GM12872 (cell line): ENCODE data around the gene MRE11.

Experiments
- CTCF ChIP-seq: IDR thresholded peaks from 3 replicates; pipeline ENCODE4 v1.5.1; 2011; ENCODE audit warnings: low read depth, mild to moderate bottlenecking, low read length, moderate library complexity; ENCODE audit not compliant: insufficient read depth

The MRE11 gene

DNA sequence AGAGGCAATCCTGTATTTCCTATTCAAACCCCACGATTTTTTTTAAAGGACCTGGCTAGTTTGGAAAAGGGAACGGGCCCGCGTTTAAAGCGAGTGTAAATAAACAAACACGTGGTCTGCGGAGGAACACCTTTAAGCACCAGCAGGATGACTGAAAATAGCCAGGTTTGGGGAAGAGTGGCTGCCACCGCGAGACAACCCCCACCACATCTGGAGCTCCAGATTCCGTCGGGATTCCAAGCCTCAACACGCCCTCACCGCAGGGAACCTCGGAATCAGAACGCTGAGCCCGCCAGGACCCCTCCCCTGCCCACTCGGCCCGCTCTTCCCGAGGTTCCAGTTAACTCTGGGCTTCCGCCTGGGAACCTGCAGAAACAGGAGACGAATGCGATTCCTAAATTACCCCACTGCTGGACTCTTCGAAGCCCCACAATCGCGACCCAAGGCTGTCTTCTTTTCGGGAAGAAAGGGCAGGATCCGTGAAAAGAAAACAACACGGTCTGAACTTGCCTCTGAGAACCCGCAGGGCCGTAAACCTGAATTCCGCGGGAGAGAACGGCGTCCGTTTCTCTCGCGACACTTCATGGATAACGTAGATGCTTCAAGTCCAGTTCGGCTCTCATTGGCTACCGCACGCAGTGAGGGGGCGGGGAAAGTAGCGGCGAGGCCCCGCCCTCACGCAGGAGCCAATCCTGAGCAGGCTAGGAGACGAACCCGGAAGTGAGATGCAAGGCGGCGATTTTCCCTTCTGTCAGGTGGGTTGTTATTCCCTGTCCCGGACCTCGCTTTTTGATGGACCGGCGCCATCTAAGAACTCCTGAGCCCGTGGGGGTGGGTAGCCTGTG is at the start of gene MRE11, which contains the start of gene ANKRD49:
Gene MRE11, minus strand, starts transcription at position 564 of the 845 bp plus-strand sequence. CDS start 1,043 bp downstream, outside the sequence.
Gene ANKRD49, plus strand, starts transcription at position 704 of the 845 bp plus-strand sequence. CDS start 2,710 bp downstream, outside the sequence.
- no peak for TF ChIP-seq CTCF

GRCh38 chr11:94539420-94539819 is 45.8 kb upstream of the MRE11 start:
- TF ChIP-seq CTCF, result no peak

GRCh38 chr11:94537031-94537600 is 43.5 kb upstream of the MRE11 start:
- TF ChIP-seq CTCF, result no peak

DNA sequence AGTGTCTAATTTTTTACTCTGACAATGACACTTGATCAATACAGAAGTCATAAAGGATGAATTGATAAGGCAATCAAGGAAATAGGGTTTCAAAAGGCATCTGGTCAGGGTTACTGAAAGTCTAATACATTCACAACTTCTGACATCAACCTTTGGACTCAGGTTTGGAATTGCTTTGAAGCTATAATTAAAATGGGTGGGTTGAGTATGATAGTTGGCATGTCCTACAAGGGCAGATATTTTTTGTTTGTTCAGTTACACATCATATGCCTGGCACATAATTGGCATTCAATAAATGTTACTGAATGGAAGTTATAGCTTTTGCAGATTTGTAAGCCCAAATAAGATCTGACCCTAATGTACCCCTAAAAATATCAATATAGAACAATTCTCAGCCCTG is 42.7 kb upstream of the MRE11 start:
- no peak for TF ChIP-seq CTCF

DNA sequence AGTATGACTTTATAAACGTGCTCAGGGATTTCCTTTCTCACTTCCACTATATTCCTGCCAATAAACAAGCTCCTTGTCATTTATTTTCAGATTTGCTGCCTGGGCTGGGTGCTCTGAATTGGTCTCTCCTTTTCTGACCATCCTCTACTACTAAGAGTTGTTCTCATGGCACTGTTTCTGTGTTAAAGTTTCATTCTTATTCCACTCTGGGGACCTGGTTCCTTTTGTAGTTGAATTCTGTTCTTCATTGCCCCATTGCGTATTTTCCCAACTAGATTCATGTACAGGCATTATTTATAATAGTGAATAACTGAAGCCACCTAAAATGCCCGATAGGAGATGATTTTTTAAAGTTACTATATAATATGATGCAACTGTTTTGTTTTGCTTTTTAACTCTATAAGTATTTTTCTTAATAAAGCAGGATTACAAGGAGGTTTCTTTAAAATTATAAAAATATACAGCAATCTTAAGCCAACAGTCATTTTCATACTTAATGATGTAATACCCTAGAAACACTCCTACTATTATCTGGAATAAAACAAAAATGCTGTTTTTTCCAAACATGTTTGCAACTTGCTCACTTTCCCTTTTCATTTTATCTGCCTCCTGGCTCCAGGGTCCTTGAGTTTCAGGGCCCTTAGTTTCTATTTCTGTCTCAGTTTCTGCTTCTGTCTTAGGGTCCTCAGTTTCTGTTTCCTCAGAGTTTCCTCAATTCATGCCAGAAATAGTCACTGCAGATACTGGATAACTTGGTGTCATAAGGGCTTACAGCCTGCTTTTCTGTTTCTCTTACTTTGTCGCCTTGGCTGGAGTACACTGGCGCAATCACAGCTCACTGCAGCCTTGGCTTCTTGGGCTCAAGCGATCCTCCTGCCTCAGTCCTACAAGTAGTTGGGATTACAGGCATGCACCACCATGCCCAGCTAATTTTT is 40.3 kb upstream of the MRE11 start:
- TF ChIP-seq CTCF, result no peak

- no peak for TF ChIP-seq CTCF
These were observed 39.6 kb upstream of the MRE11 start for GRCh38 chr11:94533206-94533605.

GRCh38 chr11:94532211-94532610 is 38.6 kb upstream of the MRE11 start:
- no peak for TF ChIP-seq CTCF
